Stimulated activated CD8-positive, alpha-beta memory T cell treated with anti-CD3 and anti-CD28 coated beads, Interleukin-15, amount 100 ng/mL, for 1 hour (primary cell): ENCODE data around the gene MX2.

ENCODE experiments used
- DNase-seq: peaks from one replicate; pipeline ENCODE4 v3.0.0-alpha.2; 2020; ENCODE audit warnings: low read depth

The MX2 gene

GRCh38 chr21:41438425-41439113, 76.7 kb downstream of the MX2 start:
- no peak for DNase-seq

GRCh38 chr21:41439248-41439647, 77.4 kb downstream of the MX2 start:
- DNase-seq = no peak

GRCh38 chr21:41441546-41441945, 79.7 kb downstream of the MX2 start:
- DNase-seq = no peak

GRCh38 chr21:41442481-41443186, 80.8 kb downstream of the MX2 start:
- DNase-seq = no peak

- DNase-seq = no peak
These were observed 81.7 kb downstream of the MX2 start for GRCh38 chr21:41443562-41443961.

- DNase-seq = no peak
These were observed 83.1 kb downstream of the MX2 start for GRCh38 chr21:41444703-41445464.

GRCh38 chr21:41445465-41445862, 83.6 kb downstream of the MX2 start:
- DNase-seq = no peak

GRCh38 chr21:41446586-41446985, 84.8 kb downstream of the MX2 start:
- DNase-seq = no peak

GRCh38 chr21:41447356-41447755, 85.5 kb downstream of the MX2 start:
- no peak for DNase-seq

- DNase-seq = no peak
These were observed 87.8 kb downstream of the MX2 start for GRCh38 chr21:41449613-41450012.

GRCh38 chr21:41451753-41452676, 90.2 kb downstream of the MX2 start:
- no peak for DNase-seq

GRCh38 chr21:41453198-41453597, 91.4 kb downstream of the MX2 start:
- DNase-seq = no peak

- no peak for DNase-seq
These were observed 91.9 kb downstream of the MX2 start for GRCh38 chr21:41453761-41454160.

GRCh38 chr21:41458121-41458520, 96.3 kb downstream of the MX2 start:
- DNase-seq = no peak

- DNase-seq = no peak
These were observed 96.7 kb downstream of the MX2 start for GRCh38 chr21:41458559-41458958.
